Psoas muscle (tissue), 8 donors: ENCODE results near the gene RFK. TPM values are rescaled to one million over a fixed set of nuclear protein-coding genes. Genes with fewer than 3 reads are reported as not detected.

Experiments
- ATAC-seq, 4 donors: fragments of 200-7000 bp; cut with Tn5 transposase; one replicate each; pipeline ENCODE4 v1.9.1; 2020; ENCODE audit warnings: moderate library complexity in 3 of 4, mild to moderate bottlenecking in 2 of 4
- DNase-seq, 2 donors: peaks; one replicate each; pipeline ENCODE4 v3.0.0-alpha.2; 2020
- H3K27ac ChIP-seq: fragments of 200-600 bp; one replicate; pipeline ENCODE4 v1.8.0; 2022
- H3K27me3 ChIP-seq, 3 donors: fragments of 200-600 bp in 1 of 3; one replicate each; pipeline versions ENCODE4 v1.6.1 to v1.8.0; 2013 to 2022; ENCODE audit warnings: low read length in 2 of 3, mild to moderate bottlenecking in 2 of 3, moderate library complexity in 1 of 3; ENCODE audit not compliant: insufficient read depth in 3 of 3
- H3K36me3 ChIP-seq, 2 donors: fragments of 200-600 bp in 1 of 2; one replicate each; pipeline versions ENCODE4 v1.6.1 to v1.8.0; 2013 to 2022; ENCODE audit warnings: low read depth in 1 of 2, mild to moderate bottlenecking in 1 of 2, moderate library complexity in 1 of 2; ENCODE audit not compliant: insufficient read depth in 1 of 2
- H3K4me1 ChIP-seq: fragments of 200-600 bp; one replicate; pipeline ENCODE4 v1.8.0; 2022
- H3K4me3 ChIP-seq: fragments of 200-600 bp; one replicate; pipeline ENCODE4 v1.8.0; 2022; ENCODE audit warnings: mild to moderate bottlenecking
- H3K9me3 ChIP-seq: fragments of 200-600 bp; one replicate; pipeline ENCODE4 v1.8.0; 2022
- CTCF ChIP-seq: fragments of 200-600 bp; IDR thresholded peaks from one replicate; pipeline ENCODE4 v1.8.0; 2022; ENCODE audit warnings: antibody characterized with exemption
- WGBS, 3 donors: extraction: QIAGEN DNeasy Blood & Tissue Kit; methylation state at CpG; one replicate each; pipeline versions ENCODE4 v1.1.6 to v1.1.7; 2013; 5-methylcytosine and 5-hydroxymethylcytosine counted together
- intact Hi-C, 2 donors: fragments of 100-400 bp; cut with DNase I; formaldehyde crosslinking; loops; one replicate each; pipeline versions ENCODE4 v1.11.0 to v1.14.2; 2022
- polyA plus RNA-seq, 3 donors: library from polyadenylated mRNA; stranded (reverse); fragments of 200-250 nt; gene quantifications; one replicate each; pipeline ENCODE4 v1.2.3, GENCODE V29; 2013
- total RNA-seq, 4 donors: library from RNA; stranded (reverse); fragmentation: NEBNext Ultra II Directional in 2 of 4; extraction: Animal tissue kit (Norgen Biotek cat#: 25700) in 2 of 4; gene quantifications; one replicate each; pipeline versions ENCODE4 v1.2.1 to v1.2.4, GENCODE V29; 2021 to 2023
- donor health status: healthy with polysubstance abuse.
- donor health status: DM: no; HTN: no; CAD: no; lungs with moderate emphysema.
- donor health status: Bipolar disorder and iron deficiency.
- donor health status: healthy.
- donor health status: DM: yes; HTN: yes; CAD: no.
- donor health status: DM: no; HTN: no; CAD: no.
- donor health status: DM: no; HTN: no; CAD: no.
- donor health status: DM: yes; HTN: yes; CAD: no.

Gene RFK
- total and polyA plus RNA-seq, 7 donors: 12.1 to 28.0 (median 15.4) TPM

- intact Hi-C loops: no loop called here
- WGBS, 3 donors: 53 to 57% (median 56%) methylated on average over 2 of the region's 2 CpGs
- no peak for ATAC-seq
- Histone ChIP-seq H3K4me3 (no peak overlapping the region), H3K27ac (no peak overlapping the region), H3K27me3 (no peaks in the 10 kb centered on the region), H3K36me3 (no peaks in the 10 kb centered on the region), H3K4me1 (no peaks in the 10 kb centered on the region), H3K9me3 (peaks cover 5% of the 10 kb centered on the region)
- no peak for DNase-seq
- TF ChIP-seq CTCF: no peak
Observed at GRCh38 chr9:76412638-76413037, 18.4 kb upstream of the RFK start.

- ATAC-seq (no peak), DNase-seq (no peak)
- H3K27ac ChIP-seq: no peak overlapping the region
- H3K9me3 ChIP-seq: no peaks in the 10 kb centered on the region
- H3K36me3 ChIP-seq: no peaks in the 10 kb centered on the region
- no peaks in the 10 kb centered on the region for H3K4me1 ChIP-seq
- H3K27me3 ChIP-seq: no peaks in the 10 kb centered on the region
- intact Hi-C loops: loop anchor here in 1 of 2 donors (5.0 to 10.0 kb wide), 2 partner anchors 296 to 1709 kb away; no protein-coding TSS in a partner anchor
- no peak overlapping the region for H3K4me3 ChIP-seq
- TF ChIP-seq CTCF: no peak
Observed at GRCh38 chr9:76405868-76406267, 11.6 kb upstream of the RFK start.

GRCh38 chr9:76405340-76405739, 11.1 kb upstream of the RFK start:
- ATAC-seq: no peak
- H3K4me3 ChIP-seq: no peak overlapping the region
- no peaks in the 10 kb centered on the region for H3K9me3 ChIP-seq
- 67 to 71% (median 69%) methylated on average over 3 of the region's 3 CpGs for WGBS, 3 donors
- intact Hi-C loops: loop anchor here in 1 of 2 donors (5.0 to 10.0 kb wide), 2 partner anchors 297 to 1709 kb away; no protein-coding TSS in a partner anchor
- no peak for DNase-seq
- TF ChIP-seq CTCF: no peak
- no peaks in the 10 kb centered on the region for H3K36me3 ChIP-seq
- no peak overlapping the region for H3K27ac ChIP-seq
- H3K4me1 ChIP-seq: no peaks in the 10 kb centered on the region
- H3K27me3 ChIP-seq: no peaks in the 10 kb centered on the region

GRCh38 chr9:76404401-76404800, 10.2 kb upstream of the RFK start:
- WGBS, 3 donors: 50 to 74% (median 67%) methylated on average over 1 of the region's 1 CpG
- TF ChIP-seq CTCF: no peak
- no peaks in the 10 kb centered on the region for H3K9me3 ChIP-seq
- ATAC-seq (no peak), DNase-seq (no peak)
- H3K4me3 ChIP-seq: no peak overlapping the region
- no peaks in the 10 kb centered on the region for H3K4me1 ChIP-seq
- no peaks in the 10 kb centered on the region for H3K27me3 ChIP-seq
- no peaks in the 10 kb centered on the region for H3K36me3 ChIP-seq
- intact Hi-C loops: loop anchor here in 1 of 2 donors (10.0 kb wide), 1 partner anchor 1710 kb away; no protein-coding TSS in a partner anchor
- no peak overlapping the region for H3K27ac ChIP-seq

- ATAC-seq: peak in 2 of 4 donors; percentile 37 to 51
- no peak overlapping the region for H3K27ac ChIP-seq
- intact Hi-C loops: loop anchor here in 1 of 2 donors (10.0 kb wide), 1 partner anchor 1711 kb away; no protein-coding TSS in a partner anchor
Observed at GRCh38 chr9:76403352-76403751, 9.1 kb upstream of the RFK start.

More at GRCh38 chr9:76403352-76403751, 9.1 kb upstream of the RFK start:
- H3K9me3 ChIP-seq: no peaks in the 10 kb centered on the region
- H3K36me3 ChIP-seq: no peaks in the 10 kb centered on the region
- H3K4me1 ChIP-seq: no peaks in the 10 kb centered on the region
- no peaks in the 10 kb centered on the region for H3K27me3 ChIP-seq
- H3K4me3 ChIP-seq: no peak overlapping the region
- peak; percentile 39 for TF ChIP-seq CTCF
- WGBS, 3 donors: 1 to 4% (median 3%) methylated on average over 2 of the region's 2 CpGs
- no peak for DNase-seq
